ENCODE results near the gene SLC14A1.
A peak's percentile ranks its signal among the peaks of the same experiment; 100 is the strongest.

SLC14A1 gene

DNA sequence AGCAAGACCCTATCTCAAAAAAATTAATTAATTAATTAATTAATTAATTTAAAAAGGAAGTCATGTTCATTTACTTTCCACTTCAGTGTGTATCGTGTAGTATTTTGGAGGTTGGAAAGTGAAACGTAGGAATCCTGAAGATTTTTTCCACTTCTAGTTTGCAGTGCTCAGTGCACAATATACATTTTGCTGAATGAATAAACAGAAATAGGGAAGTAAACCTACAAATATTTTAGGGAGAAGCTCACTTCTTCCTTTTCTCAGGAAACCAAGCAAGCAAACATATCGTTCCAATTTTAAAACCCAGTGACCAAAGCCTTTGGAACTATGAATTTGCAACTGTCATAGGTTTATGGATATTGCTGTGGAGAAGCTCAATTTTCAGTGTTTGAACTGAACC is 27.8 kb downstream of the SLC14A1 start:
- TF ChIP-seq FOXP2 (optimal IDR thresholded peaks at IDR 0.05; ENCODE audit: borderline replicate concordance, extremely low read depth, extremely low read length, insufficient read depth) (no peak), TAF1 (IDR thresholded peaks at IDR 0.05; ENCODE audit: borderline replicate concordance, insufficient read depth, low read length) (no peak), POLR2AphosphoS5 (IDR thresholded peaks at IDR 0.05; ENCODE audit: low read depth, low read length) (no peak), SIN3A (IDR thresholded peaks at IDR 0.05; ENCODE audit: borderline replicate concordance, insufficient read depth, low read length) (no peak)
- TF ChIP-seq, protein P1, sequence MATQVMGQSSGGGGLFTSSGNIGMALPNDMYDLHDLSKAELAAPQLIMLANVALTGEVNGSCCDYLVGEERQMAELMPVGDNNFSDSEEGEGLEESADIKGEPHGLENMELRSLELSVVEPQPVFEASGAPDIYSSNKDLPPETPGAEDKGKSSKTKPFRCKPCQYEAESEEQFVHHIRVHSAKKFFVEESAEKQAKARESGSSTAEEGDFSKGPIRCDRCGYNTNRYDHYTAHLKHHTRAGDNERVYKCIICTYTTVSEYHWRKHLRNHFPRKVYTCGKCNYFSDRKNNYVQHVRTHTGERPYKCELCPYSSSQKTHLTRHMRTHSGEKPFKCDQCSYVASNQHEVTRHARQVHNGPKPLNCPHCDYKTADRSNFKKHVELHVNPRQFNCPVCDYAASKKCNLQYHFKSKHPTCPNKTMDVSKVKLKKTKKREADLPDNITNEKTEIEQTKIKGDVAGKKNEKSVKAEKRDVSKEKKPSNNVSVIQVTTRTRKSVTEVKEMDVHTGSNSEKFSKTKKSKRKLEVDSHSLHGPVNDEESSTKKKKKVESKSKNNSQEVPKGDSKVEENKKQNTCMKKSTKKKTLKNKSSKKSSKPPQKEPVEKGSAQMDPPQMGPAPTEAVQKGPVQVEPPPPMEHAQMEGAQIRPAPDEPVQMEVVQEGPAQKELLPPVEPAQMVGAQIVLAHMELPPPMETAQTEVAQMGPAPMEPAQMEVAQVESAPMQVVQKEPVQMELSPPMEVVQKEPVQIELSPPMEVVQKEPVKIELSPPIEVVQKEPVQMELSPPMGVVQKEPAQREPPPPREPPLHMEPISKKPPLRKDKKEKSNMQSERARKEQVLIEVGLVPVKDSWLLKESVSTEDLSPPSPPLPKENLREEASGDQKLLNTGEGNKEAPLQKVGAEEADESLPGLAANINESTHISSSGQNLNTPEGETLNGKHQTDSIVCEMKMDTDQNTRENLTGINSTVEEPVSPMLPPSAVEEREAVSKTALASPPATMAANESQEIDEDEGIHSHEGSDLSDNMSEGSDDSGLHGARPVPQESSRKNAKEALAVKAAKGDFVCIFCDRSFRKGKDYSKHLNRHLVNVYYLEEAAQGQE (IDR thresholded peaks at IDR 0.05; ENCODE audit: insufficient read depth in 1 of 2, low read depth in 2 of 2, low read length in 2 of 2) = no peak

DNA sequence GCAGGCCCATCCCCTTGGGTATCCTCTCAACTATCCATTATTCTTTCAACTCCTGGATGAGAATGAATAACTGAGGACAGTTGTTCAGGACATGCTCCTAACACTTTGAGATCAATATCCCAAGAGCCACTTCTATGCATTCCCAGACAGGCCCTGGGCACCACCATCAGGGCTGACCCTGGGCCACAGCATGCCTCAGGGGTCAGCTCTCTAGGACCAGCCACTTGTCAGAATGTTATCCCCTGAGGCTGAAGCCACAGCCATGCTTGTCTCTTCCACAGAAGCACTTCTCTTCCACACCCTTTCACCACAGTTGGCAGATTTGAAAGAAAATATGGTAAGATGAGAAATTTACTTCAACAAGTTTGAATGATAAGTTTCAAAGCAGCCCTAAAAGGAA is 28.7 kb downstream of the SLC14A1 start:
- TF ChIP-seq POLR2AphosphoS5 (IDR thresholded peaks at IDR 0.05; ENCODE audit: low read depth, low read length) = no peak
- no peak for TF ChIP-seq FOXP2 (optimal IDR thresholded peaks at IDR 0.05; ENCODE audit: borderline replicate concordance, extremely low read depth, extremely low read length, insufficient read depth)
- TF ChIP-seq TAF1 (IDR thresholded peaks at IDR 0.05; ENCODE audit: borderline replicate concordance, insufficient read depth, low read length) = no peak
- TF ChIP-seq, protein P1 (IDR thresholded peaks at IDR 0.05; ENCODE audit: insufficient read depth in 1 of 2, low read depth in 2 of 2, low read length in 2 of 2) = no peak
- TF ChIP-seq SIN3A (IDR thresholded peaks at IDR 0.05; ENCODE audit: borderline replicate concordance, insufficient read depth, low read length) = no peak

DNA sequence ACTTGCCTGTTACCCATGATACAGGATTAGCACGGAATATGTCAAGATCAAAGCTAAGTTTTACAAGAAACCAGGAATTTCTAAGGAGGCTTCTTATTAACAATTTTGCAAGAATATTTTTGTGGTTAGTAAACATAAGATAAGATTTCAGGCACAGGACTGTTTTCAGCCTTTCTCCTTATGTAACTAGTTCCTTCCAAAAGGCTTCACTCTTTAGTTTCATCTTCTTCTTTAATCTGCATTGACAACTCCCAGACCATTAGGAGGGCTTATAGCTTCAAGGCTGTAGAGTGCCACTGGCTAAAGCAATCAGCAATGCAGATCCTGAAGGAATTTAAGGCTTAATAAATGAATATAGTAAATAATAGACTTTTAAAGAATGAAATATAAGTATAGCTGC is 29.3 kb downstream of the SLC14A1 start:
- TF ChIP-seq POLR2AphosphoS5 (IDR thresholded peaks at IDR 0.05; ENCODE audit: low read depth, low read length) (no peak), FOXP2 (optimal IDR thresholded peaks at IDR 0.05; ENCODE audit: borderline replicate concordance, extremely low read depth, extremely low read length, insufficient read depth) (no peak), TAF1 (IDR thresholded peaks at IDR 0.05; ENCODE audit: borderline replicate concordance, insufficient read depth, low read length) (no peak), SIN3A (IDR thresholded peaks at IDR 0.05; ENCODE audit: borderline replicate concordance, insufficient read depth, low read length) (no peak)
- TF ChIP-seq, protein P1 (IDR thresholded peaks at IDR 0.05; ENCODE audit: insufficient read depth in 1 of 2, low read depth in 2 of 2, low read length in 2 of 2) = no peak

DNA sequence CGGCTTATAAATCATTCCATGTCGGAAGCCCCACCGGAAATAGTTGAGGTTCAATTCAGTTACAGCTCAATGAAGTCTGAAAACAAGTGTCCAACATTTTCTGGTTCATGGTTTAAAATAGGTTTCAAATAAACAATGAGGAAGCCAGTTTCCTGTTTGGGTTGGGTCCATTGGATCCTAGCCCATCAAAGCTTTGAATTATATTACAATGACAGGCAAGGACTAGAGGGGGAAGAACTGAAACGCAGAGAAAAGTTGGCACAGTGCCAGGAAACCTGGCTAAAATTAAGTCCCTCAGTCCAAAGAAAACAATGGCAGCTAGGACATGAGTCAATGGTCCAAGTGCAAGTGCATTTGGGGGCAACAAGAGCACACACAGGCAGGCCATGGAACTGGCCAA is 32.0 kb downstream of the SLC14A1 start:
- TF ChIP-seq POLR2AphosphoS5 (IDR thresholded peaks at IDR 0.05; ENCODE audit: low read depth, low read length) (0 out of 2 replicates have a peak, but pooled peaks have one; percentile 35), FOXP2 (optimal IDR thresholded peaks at IDR 0.05; ENCODE audit: borderline replicate concordance, extremely low read depth, extremely low read length, insufficient read depth) (no peak), TAF1 (IDR thresholded peaks at IDR 0.05; ENCODE audit: borderline replicate concordance, insufficient read depth, low read length) (no peak), SIN3A (IDR thresholded peaks at IDR 0.05; ENCODE audit: borderline replicate concordance, insufficient read depth, low read length) (no peak)
- TF ChIP-seq, protein P1 (IDR thresholded peaks at IDR 0.05; ENCODE audit: insufficient read depth in 1 of 2, low read depth in 2 of 2, low read length in 2 of 2) = peak in 1 of 2 experiments; percentile 79; a peak in 2 of 4 replicates

DNA sequence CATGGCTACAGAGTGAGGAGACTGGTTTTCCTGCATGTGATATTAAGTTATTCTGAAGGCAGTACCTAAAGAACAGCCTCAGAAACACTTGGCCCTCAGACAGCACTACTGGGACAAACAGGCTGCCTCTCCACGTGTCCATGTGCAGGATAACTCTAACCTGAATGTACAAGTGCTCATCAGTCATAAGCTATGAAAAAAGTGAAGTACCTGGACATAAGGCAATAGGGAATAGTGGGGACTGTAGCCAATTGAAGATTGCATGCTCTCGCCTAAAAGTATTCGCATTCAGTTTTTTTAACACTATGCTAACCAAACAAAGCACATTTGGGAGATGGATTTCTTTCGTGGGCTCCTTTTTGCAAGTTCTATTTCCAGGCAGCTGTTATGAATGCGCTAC is 33.0 kb downstream of the SLC14A1 start:
- TF ChIP-seq FOXP2 (optimal IDR thresholded peaks at IDR 0.05; ENCODE audit: borderline replicate concordance, extremely low read depth, extremely low read length, insufficient read depth) (no peak), POLR2AphosphoS5 (IDR thresholded peaks at IDR 0.05; ENCODE audit: low read depth, low read length) (no peak), TAF1 (IDR thresholded peaks at IDR 0.05; ENCODE audit: borderline replicate concordance, insufficient read depth, low read length) (no peak), SIN3A (IDR thresholded peaks at IDR 0.05; ENCODE audit: borderline replicate concordance, insufficient read depth, low read length) (no peak)
- TF ChIP-seq, protein P1 (IDR thresholded peaks at IDR 0.05; ENCODE audit: insufficient read depth in 1 of 2, low read depth in 2 of 2, low read length in 2 of 2) = no peak
